Measurements from ENCODE around the gene KLHL10. TPM values are rescaled to one million over a fixed set of nuclear protein-coding genes. Genes with fewer than 3 reads are reported as not detected.

The KLHL10 gene
- total and polyA plus RNA-seq, 2 of the 13 experiments (the other 11 are each of a cell fraction or from before 2014, with no cell fraction given): 0.04 to 0.08 TPM

GRCh38 chr17:41835800-41836549 is 1.6 kb upstream of the KLHL10 start, which contains the start of gene NT5C3B (continued):
- TF ChIP-seq, protein P1, sequence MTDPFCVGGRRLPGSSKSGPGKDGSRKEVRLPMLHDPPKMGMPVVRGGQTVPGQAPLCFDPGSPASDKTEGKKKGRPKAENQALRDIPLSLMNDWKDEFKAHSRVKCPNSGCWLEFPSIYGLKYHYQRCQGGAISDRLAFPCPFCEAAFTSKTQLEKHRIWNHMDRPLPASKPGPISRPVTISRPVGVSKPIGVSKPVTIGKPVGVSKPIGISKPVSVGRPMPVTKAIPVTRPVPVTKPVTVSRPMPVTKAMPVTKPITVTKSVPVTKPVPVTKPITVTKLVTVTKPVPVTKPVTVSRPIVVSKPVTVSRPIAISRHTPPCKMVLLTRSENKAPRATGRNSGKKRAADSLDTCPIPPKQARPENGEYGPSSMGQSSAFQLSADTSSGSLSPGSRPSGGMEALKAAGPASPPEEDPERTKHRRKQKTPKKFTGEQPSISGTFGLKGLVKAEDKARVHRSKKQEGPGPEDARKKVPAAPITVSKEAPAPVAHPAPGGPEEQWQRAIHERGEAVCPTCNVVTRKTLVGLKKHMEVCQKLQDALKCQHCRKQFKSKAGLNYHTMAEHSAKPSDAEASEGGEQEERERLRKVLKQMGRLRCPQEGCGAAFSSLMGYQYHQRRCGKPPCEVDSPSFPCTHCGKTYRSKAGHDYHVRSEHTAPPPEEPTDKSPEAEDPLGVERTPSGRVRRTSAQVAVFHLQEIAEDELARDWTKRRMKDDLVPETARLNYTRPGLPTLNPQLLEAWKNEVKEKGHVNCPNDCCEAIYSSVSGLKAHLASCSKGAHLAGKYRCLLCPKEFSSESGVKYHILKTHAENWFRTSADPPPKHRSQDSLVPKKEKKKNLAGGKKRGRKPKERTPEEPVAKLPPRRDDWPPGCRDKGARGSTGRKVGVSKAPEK (CRISPR knock-in tag; IDR thresholded peaks at IDR 0.05; ENCODE audit: borderline replicate concordance): no peak
- TF ChIP-seq ZNF737 (CRISPR knock-in tag; IDR thresholded peaks at IDR 0.05; ENCODE audit: borderline replicate concordance) (no peak), SUZ12 (IDR thresholded peaks at IDR 0.05; ENCODE audit: low read depth, low read length) (no peak), ZNF180 (CRISPR knock-in tag; IDR thresholded peaks at IDR 0.05; ENCODE audit: borderline replicate concordance, low read depth) (no peak), HIC2 (CRISPR knock-in tag; IDR thresholded peaks at IDR 0.05; ENCODE audit: low read depth) (no peak), ELF3 (CRISPR knock-in tag; IDR thresholded peaks at IDR 0.05) (0 out of 2 replicates have a peak, but pooled peaks have one; percentile 8), KMT2B (CRISPR knock-in tag; IDR thresholded peaks at IDR 0.05) (no peak; the same call in 1 of the 2 replicates), ZMYM3 (CRISPR knock-in tag; IDR thresholded peaks at IDR 0.05) (no peak), TARDBP (CRISPR knock-in tag; IDR thresholded peaks at IDR 0.05) (0 out of 2 replicates have a peak, but pooled peaks have one; percentile 28), HNRNPL (IDR thresholded peaks at IDR 0.05; ENCODE audit: low read depth, low read length) (no peak), SYNCRIP (IDR thresholded peaks at IDR 0.05; ENCODE audit: insufficient read depth, low read depth, low read length) (no peak), ZNF143 (CRISPR knock-in tag; IDR thresholded peaks at IDR 0.05) (no peak), ZNF574 (CRISPR knock-in tag; IDR thresholded peaks at IDR 0.05) (peak; percentile 37), SRF (IDR thresholded peaks at IDR 0.05; ENCODE audit: low read depth, low read length) (no peak), CBX1 (IDR thresholded peaks at IDR 0.05; ENCODE audit: low read depth) (no peak), AGO1 (IDR thresholded peaks at IDR 0.05; ENCODE audit: low read depth, low read length, poor library complexity, severe bottlenecking) (no peak), ZNF34 (CRISPR knock-in tag; IDR thresholded peaks at IDR 0.05; ENCODE audit: borderline replicate concordance) (no peak), TCF12 (IDR thresholded peaks at IDR 0.05) (no peak), TCF12 (CRISPR knock-in tag; IDR thresholded peaks at IDR 0.05) (peak; percentile 67; the same call in 1 of the 2 replicates), SRY (CRISPR knock-in tag; IDR thresholded peaks at IDR 0.05) (no peak), KLF9 (CRISPR knock-in tag; IDR thresholded peaks at IDR 0.05; ENCODE audit: low read depth) (no peak), HOXD1 (CRISPR knock-in tag; IDR thresholded peaks at IDR 0.05) (no peak), NRL (CRISPR knock-in tag; IDR thresholded peaks at IDR 0.05; ENCODE audit: borderline replicate concordance) (peak; percentile 36; the same call in 1 of the 2 replicates), ZNF296 (CRISPR knock-in tag; conservative IDR thresholded peaks at IDR 0.05) (no peak)
